K562 (cell line): ENCODE data around the gene BMP8B. TPM values are rescaled to one million over a fixed set of nuclear protein-coding genes. Genes with fewer than 3 reads are reported as not detected.

Experiments
- ATAC-seq: fragments of 200-7000 bp; cut with Tn5 transposase; 3 replicates; pipeline ENCODE4 v1.9.1; 2020; ENCODE audit warnings: moderate library complexity
- BruUV-seq: library from RNA; stranded (reverse); fragments of 400-500 nt; replicated peaks from 2 replicates; lab custom pipeline; 2021; lab: Mats Ljungman, UMichigan
- CTCF ChIA-PET: fragments of 300-600 bp; formaldehyde crosslinking; extraction: SDS; loops from one replicate; lab custom pipeline; 2021; ENCODE audit warnings: low intra/inter-chr PET ratio; lab: Yijun Ruan, JAX
- POLR2A ChIA-PET: fragments of 300-600, 350-650 bp; sonication (Branson Sonifier 250); formaldehyde crosslinking; extraction: SDS; loops from one replicate; lab custom pipeline; 2021; ENCODE audit warnings: antibody characterized with exemption, inconsistent platforms; lab: Yijun Ruan, JAX
- DNase-seq, 4 experiments: peaks; one replicate each; pipeline versions ENCODE4 v3.0.0 to v3.0.0-alpha.2; 2011 to 2018; ENCODE audit warnings: low spot score in 3 of 4, mixed read lengths in 3 of 4; ENCODE audit errors: extremely low read depth in 1 of 4
- FAIRE-seq: peaks from 2 replicates; lab custom pipeline; 2011; peaks lifted over from hg19 to GRCh38; lab: Jason Lieb, UNC
- H2AFZ ChIP-seq: 2 replicates; pipeline ENCODE4 v1.6.0; 2011; ENCODE audit warnings: low read depth, low read length, control low read depth, inconsistent platforms
- H3K27ac ChIP-seq: fragments of 200-600 bp; 3 replicates; pipeline ENCODE4 v1.8.0; 2011; ENCODE audit warnings: low read depth, mild to moderate bottlenecking, control low read depth, inconsistent platforms, low read length, moderate library complexity, mixed read lengths; ENCODE audit errors: extremely low read depth
- H3K27me3 ChIP-seq, 2 experiments: fragments of 300-600 bp in 1 of 2; 2 replicates in 1 of 2; 3 replicates in 1 of 2; pipeline versions ENCODE4 v1.6.0 to v1.8.0; 2011; ENCODE audit warnings: inconsistent platforms in 2 of 2, low read length in 2 of 2, mild to moderate bottlenecking in 1 of 2, mixed read lengths in 1 of 2, moderate library complexity in 1 of 2; ENCODE audit not compliant: control insufficient read depth in 2 of 2, insufficient read depth in 2 of 2
- H3K36me3 ChIP-seq: fragments of 300-600 bp; 3 replicates; pipeline ENCODE4 v1.8.0; 2011; ENCODE audit warnings: mild to moderate bottlenecking, low read length, inconsistent platforms; ENCODE audit not compliant: control insufficient read depth, insufficient read depth
- H3K4me1 ChIP-seq, 2 experiments: fragments of 200-600 bp in 1 of 2; replicated peaks in 1 of 2; 2 replicates in 1 of 2; 3 replicates in 1 of 2; pipeline versions ENCODE4 v1.5.1 to v1.8.0; 2011; ENCODE audit warnings: inconsistent platforms in 2 of 2, low read length in 2 of 2, mild to moderate bottlenecking in 1 of 2, mixed read lengths in 1 of 2, moderate library complexity in 1 of 2; ENCODE audit not compliant: control insufficient read depth in 2 of 2, insufficient read depth in 2 of 2
- H3K4me2 ChIP-seq: 2 replicates; pipeline ENCODE4 v1.6.1; 2011; ENCODE audit warnings: low read length, control low read depth, inconsistent platforms, mixed read lengths; ENCODE audit not compliant: insufficient read depth
- H3K4me3 ChIP-seq: fragments of 200-600 bp; sonication (generic), shearing (Covaris generic); 2 replicates; pipeline ENCODE4 v1.5.1; 2016; ENCODE audit warnings: control low read depth, inconsistent platforms
- H3K79me2 ChIP-seq: fragments of 200-600 bp; 3 replicates; pipeline ENCODE4 v1.8.0; 2011; ENCODE audit warnings: low read length, inconsistent platforms; ENCODE audit not compliant: control insufficient read depth, insufficient read depth
- H3K9ac ChIP-seq, 2 experiments: 2 replicates each; pipeline versions ENCODE4 v1.6.0 to v1.6.1; 2011; ENCODE audit warnings: low read depth in 2 of 2, low read length in 2 of 2, control low read depth in 1 of 2, inconsistent platforms in 1 of 2, mild to moderate bottlenecking in 1 of 2, mixed read lengths in 1 of 2; ENCODE audit not compliant: insufficient read depth in 1 of 2
- H3K9me1 ChIP-seq: one replicate; pipeline ENCODE4 v1.6.0; 2011; ENCODE audit warnings: inconsistent platforms, mild to moderate bottlenecking, low read length, moderate library complexity; ENCODE audit not compliant: control insufficient read depth, insufficient read depth
- H3K9me3 ChIP-seq: replicated peaks from 2 replicates; pipeline ENCODE4 v1.5.1; 2011; ENCODE audit warnings: low read depth, low read length, inconsistent platforms; ENCODE audit not compliant: control insufficient read depth, insufficient read depth
- H4K20me1 ChIP-seq: replicated peaks from 2 replicates; pipeline ENCODE4 v1.6.1; 2011; ENCODE audit warnings: low read length, inconsistent platforms, mixed read lengths; ENCODE audit not compliant: control insufficient read depth, insufficient read depth
- CUX1 ChIP-seq: fragments of 200-800 bp; sonication (Bioruptor generic); IDR thresholded peaks from 2 replicates; pipeline ENCODE4 v1.6.1; 2016; ENCODE audit warnings: missing genetic modification characterization, missing compliant biosample characterization
- DACH1 ChIP-seq: fragments of 450-650 bp; IDR thresholded peaks from 2 replicates; pipeline ENCODE4 v1.6.1; 2018; ENCODE audit not compliant: partially characterized antibody
- E2F8 ChIP-seq: fragments of 450-650 bp; IDR thresholded peaks from 2 replicates; pipeline ENCODE4 v1.7.1; 2018; ENCODE audit warnings: mild to moderate bottlenecking, low read depth; ENCODE audit not compliant: partially characterized antibody
- EHMT2 ChIP-seq: fragments of 450-650 bp; IDR thresholded peaks from 2 replicates; pipeline ENCODE4 v1.6.1; 2018; ENCODE audit warnings: antibody characterized with exemption
- EWSR1 ChIP-seq: fragments of 450-650 bp; IDR thresholded peaks from 2 replicates; pipeline ENCODE4 v1.6.1; 2018; ENCODE audit warnings: borderline replicate concordance, mild to moderate bottlenecking, low read depth, moderate library complexity; ENCODE audit not compliant: partially characterized antibody
- HDAC6 ChIP-seq: IDR thresholded peaks from 2 replicates; pipeline ENCODE4 v1.6.1; 2012; ENCODE audit warnings: low read depth, mild to moderate bottlenecking, control low read depth, inconsistent platforms, low read length, moderate library complexity
- PHB ChIP-seq: fragments of 250-450 bp; sonication (Bioruptor Pico); IDR thresholded peaks from 2 replicates; pipeline ENCODE4 v1.5.0; 2021
- POLR2AphosphoS5 ChIP-seq: IDR thresholded peaks from 2 replicates; pipeline ENCODE4 v1.6.1; 2011; ENCODE audit warnings: mild to moderate bottlenecking, low read depth, low read length, moderate library complexity; ENCODE audit not compliant: control insufficient read depth, insufficient read depth
- STAT5A ChIP-seq: IDR thresholded peaks from 2 replicates; pipeline ENCODE4 v1.6.1; 2012; ENCODE audit warnings: low read length, inconsistent platforms, borderline replicate concordance
- ZNF143 ChIP-seq: sonication (generic); formaldehyde crosslinking; IDR thresholded peaks from 2 replicates; pipeline ENCODE4 v1.9.0; 2022; ENCODE audit warnings: mild to moderate bottlenecking, missing genetic modification reagents
- ZNF217 ChIP-seq: sonication (generic); formaldehyde crosslinking; IDR thresholded peaks from 2 replicates; pipeline ENCODE4 v1.8.0; 2022; ENCODE audit warnings: mild to moderate bottlenecking, missing genetic modification reagents
- WGBS: fragments of 100-300 bp; shearing (Covaris generic); methylation state at CpG from one replicate; pipeline ENCODE4 v1.1.6; 2016; ENCODE audit warnings: low coverage, mixed read lengths; ENCODE audit not compliant: insufficient coverage; ENCODE audit errors: missing lambda C conversion rate; 5-methylcytosine and 5-hydroxymethylcytosine counted together
- in situ Hi-C: fragments of 300-500 bp; cut with MboI; formaldehyde crosslinking; loops from 4 replicates; pipeline ENCODE4 v1.15.0; 2018; ENCODE audit warnings: inconsistent platforms, mixed read lengths
- intact Hi-C: fragments of 100-400 bp; cut with micrococcal nuclease; formaldehyde crosslinking; loops from 2 replicates; pipeline ENCODE4 v1.14.2; 2022
- polyA plus RNA-seq, 8 experiments: library from polyadenylated mRNA; depleted of rRNA in 4 of 8; stranded (reverse) in 5 of 8; unstranded in 3 of 8; fragments of >200 nt; fragmentation: Nextera tagmentation in 2 of 8; fragmentation: Illumina TruSeq in 1 of 8; extraction: Ambion mirVana in 2 of 8; extraction: Trizol in 1 of 8; gene quantifications; 2 replicates each; pipeline versions ENCODE4 v1.2.1 to v1.2.3, GENCODE V29; 2011 to 2014; ENCODE audit warnings: inconsistent platforms in 1 of 8, missing spikeins in 1 of 8
- total RNA-seq, 7 experiments: library from RNA; depleted of rRNA in 6 of 7; stranded (reverse); fragments of >200 nt in 6 of 7; fragmentation: Illumina TruSeq in 2 of 7; extraction: Trizol in 2 of 7; gene quantifications; 2 replicates each; pipeline versions ENCODE4 v1.2.1 to v1.2.3, GENCODE V29; 2011 to 2021; ENCODE audit warnings: low replicate concordance in 1 of 7

Gene BMP8B
- total and polyA plus RNA-seq, 9 of the 15 experiments (the other 6 are each of a cell fraction or from before 2014, with no cell fraction given): 0.03 to 0.33 (median 0.14) TPM

DNA sequence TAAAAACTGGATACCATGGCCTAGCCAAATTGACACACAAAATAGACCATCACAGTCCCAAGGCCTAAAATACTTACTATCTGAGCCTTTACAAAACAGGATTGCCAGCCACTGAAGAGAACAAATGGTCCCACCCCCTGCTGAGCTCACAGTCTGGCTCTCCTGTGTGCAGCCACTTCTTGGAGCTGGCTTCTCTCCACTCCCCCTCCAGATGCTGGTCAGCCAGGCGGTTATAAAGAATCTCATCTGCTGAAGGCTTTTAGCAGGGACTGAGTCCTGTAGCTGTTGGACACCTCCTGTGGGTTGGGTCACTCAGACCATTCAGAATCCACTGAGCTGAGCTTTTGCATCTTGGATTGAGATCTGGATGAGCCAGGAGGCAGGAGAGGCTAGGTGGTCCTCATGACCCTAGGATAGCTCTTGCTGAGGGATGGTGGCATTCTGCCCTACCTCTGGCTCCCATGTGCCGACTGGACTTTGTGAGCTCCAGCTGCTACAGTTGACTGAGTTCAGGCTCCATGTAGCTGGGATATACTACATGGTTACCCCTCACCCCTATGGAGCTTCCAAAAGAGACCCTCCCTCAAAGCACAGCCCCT lies 33.7 kb downstream of the BMP8B start:
- Histone ChIP-seq H3K9me3 (no peaks in the 10 kb centered on the region), H3K27me3 (no peaks in the 10 kb centered on the region), H3K36me3 (peaks cover 84% of the 10 kb centered on the region), H3K4me1 (peaks cover 3 to 4% of the 10 kb centered on the region in 2 experiments; a peak in 2 of 5 replicates), H3K4me3 (no peak overlapping the region), H3K9ac (no peak overlapping the region), H3K9me1 (no peaks in the 10 kb centered on the region), H3K27ac (no peak overlapping the region), H3K4me2 (no peak overlapping the region), H4K20me1 (no peaks in the 10 kb centered on the region; the same call in 1 of the 2 replicates), H2AFZ (no peak overlapping the region), H3K79me2 (no peaks in the 10 kb centered on the region)
- POLR2A ChIA-PET: interaction anchor here (0.6 to 1.8 kb wide), 6 partner anchors 9 to 216 kb away, joined by 3 to 7 read pairs (median 4); partner anchors contain the start of gene PPIE
- in situ Hi-C loops (no loop called here), intact Hi-C loops (no loop called here)
- CTCF ChIA-PET: no interaction called here
- DNase-seq: no peak
- BruUV-seq: no TSS peak
- 100% methylated on average over 2 of the region's 2 CpGs for WGBS
- no peak for ATAC-seq
- FAIRE-seq: no peak
- TF ChIP-seq ZNF143 (CRISPR knock-in tag) (no peak), POLR2AphosphoS5 (no peak), CUX1 (CRISPR knock-in tag) (no peak), EHMT2 (no peak), E2F8 (no peak), ZNF217 (CRISPR knock-in tag) (no peak), DACH1 (no peak), STAT5A (no peak), EWSR1 (no peak), PHB (CRISPR knock-in tag) (no peak), HDAC6 (no peak)
